ENCODE measurements around the gene SFSWAP. TPM values are rescaled to one million over a fixed set of nuclear protein-coding genes. Genes with fewer than 3 reads are reported as not detected.

Gene SFSWAP
- total RNA-seq, 1 experiment from 2014 or later = 76.3 TPM

- TF ChIP-seq, protein P1, sequence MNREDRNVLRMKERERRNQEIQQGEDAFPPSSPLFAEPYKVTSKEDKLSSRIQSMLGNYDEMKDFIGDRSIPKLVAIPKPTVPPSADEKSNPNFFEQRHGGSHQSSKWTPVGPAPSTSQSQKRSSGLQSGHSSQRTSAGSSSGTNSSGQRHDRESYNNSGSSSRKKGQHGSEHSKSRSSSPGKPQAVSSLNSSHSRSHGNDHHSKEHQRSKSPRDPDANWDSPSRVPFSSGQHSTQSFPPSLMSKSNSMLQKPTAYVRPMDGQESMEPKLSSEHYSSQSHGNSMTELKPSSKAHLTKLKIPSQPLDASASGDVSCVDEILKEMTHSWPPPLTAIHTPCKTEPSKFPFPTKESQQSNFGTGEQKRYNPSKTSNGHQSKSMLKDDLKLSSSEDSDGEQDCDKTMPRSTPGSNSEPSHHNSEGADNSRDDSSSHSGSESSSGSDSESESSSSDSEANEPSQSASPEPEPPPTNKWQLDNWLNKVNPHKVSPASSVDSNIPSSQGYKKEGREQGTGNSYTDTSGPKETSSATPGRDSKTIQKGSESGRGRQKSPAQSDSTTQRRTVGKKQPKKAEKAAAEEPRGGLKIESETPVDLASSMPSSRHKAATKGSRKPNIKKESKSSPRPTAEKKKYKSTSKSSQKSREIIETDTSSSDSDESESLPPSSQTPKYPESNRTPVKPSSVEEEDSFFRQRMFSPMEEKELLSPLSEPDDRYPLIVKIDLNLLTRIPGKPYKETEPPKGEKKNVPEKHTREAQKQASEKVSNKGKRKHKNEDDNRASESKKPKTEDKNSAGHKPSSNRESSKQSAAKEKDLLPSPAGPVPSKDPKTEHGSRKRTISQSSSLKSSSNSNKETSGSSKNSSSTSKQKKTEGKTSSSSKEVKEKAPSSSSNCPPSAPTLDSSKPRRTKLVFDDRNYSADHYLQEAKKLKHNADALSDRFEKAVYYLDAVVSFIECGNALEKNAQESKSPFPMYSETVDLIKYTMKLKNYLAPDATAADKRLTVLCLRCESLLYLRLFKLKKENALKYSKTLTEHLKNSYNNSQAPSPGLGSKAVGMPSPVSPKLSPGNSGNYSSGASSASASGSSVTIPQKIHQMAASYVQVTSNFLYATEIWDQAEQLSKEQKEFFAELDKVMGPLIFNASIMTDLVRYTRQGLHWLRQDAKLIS (CRISPR knock-in tag; IDR thresholded peaks at IDR 0.05; ENCODE audit: borderline replicate concordance) = no peak
- no peak for TF ChIP-seq SOX15 (CRISPR knock-in tag; IDR thresholded peaks at IDR 0.05)
- no peak for TF ChIP-seq FOXJ3 (CRISPR knock-in tag; IDR thresholded peaks at IDR 0.05; ENCODE audit: borderline replicate concordance)
Measured at GRCh38 chr12:131803961-131804521, 93.2 kb downstream of the SFSWAP start (continued).

GRCh38 chr12:131805421-131805820 lies 94.5 kb downstream of the SFSWAP start:
- DNase-seq (ENCODE audit: low spot score) = no peak
- Mint-ChIP-seq H3K4me1 (peaks cover 3% of the 10 kb centered on the region), H3K9me3 (peaks cover 4% of the 10 kb centered on the region), H3K27me3 (ENCODE audit: low read depth) (no peaks in the 10 kb centered on the region), H3K27ac (no peak overlapping the region), H3K4me3 (no peak overlapping the region), H3K36me3 (peaks cover 18% of the 10 kb centered on the region)
- no peak for ATAC-seq
- POLR2A ChIA-PET = no interaction called here
- CTCF ChIA-PET = interaction anchor here (1.5 kb wide), 1 partner anchor 9 kb away, joined by 6 read pairs; no protein-coding TSS in a partner anchor
- TF ChIP-seq, protein P2, sequence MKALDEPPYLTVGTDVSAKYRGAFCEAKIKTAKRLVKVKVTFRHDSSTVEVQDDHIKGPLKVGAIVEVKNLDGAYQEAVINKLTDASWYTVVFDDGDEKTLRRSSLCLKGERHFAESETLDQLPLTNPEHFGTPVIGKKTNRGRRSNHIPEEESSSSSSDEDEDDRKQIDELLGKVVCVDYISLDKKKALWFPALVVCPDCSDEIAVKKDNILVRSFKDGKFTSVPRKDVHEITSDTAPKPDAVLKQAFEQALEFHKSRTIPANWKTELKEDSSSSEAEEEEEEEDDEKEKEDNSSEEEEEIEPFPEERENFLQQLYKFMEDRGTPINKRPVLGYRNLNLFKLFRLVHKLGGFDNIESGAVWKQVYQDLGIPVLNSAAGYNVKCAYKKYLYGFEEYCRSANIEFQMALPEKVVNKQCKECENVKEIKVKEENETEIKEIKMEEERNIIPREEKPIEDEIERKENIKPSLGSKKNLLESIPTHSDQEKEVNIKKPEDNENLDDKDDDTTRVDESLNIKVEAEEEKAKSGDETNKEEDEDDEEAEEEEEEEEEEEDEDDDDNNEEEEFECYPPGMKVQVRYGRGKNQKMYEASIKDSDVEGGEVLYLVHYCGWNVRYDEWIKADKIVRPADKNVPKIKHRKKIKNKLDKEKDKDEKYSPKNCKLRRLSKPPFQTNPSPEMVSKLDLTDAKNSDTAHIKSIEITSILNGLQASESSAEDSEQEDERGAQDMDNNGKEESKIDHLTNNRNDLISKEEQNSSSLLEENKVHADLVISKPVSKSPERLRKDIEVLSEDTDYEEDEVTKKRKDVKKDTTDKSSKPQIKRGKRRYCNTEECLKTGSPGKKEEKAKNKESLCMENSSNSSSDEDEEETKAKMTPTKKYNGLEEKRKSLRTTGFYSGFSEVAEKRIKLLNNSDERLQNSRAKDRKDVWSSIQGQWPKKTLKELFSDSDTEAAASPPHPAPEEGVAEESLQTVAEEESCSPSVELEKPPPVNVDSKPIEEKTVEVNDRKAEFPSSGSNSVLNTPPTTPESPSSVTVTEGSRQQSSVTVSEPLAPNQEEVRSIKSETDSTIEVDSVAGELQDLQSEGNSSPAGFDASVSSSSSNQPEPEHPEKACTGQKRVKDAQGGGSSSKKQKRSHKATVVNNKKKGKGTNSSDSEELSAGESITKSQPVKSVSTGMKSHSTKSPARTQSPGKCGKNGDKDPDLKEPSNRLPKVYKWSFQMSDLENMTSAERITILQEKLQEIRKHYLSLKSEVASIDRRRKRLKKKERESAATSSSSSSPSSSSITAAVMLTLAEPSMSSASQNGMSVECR (CRISPR knock-in tag; IDR thresholded peaks at IDR 0.05; ENCODE audit: borderline replicate concordance) = no peak
- TF ChIP-seq, protein P3, sequence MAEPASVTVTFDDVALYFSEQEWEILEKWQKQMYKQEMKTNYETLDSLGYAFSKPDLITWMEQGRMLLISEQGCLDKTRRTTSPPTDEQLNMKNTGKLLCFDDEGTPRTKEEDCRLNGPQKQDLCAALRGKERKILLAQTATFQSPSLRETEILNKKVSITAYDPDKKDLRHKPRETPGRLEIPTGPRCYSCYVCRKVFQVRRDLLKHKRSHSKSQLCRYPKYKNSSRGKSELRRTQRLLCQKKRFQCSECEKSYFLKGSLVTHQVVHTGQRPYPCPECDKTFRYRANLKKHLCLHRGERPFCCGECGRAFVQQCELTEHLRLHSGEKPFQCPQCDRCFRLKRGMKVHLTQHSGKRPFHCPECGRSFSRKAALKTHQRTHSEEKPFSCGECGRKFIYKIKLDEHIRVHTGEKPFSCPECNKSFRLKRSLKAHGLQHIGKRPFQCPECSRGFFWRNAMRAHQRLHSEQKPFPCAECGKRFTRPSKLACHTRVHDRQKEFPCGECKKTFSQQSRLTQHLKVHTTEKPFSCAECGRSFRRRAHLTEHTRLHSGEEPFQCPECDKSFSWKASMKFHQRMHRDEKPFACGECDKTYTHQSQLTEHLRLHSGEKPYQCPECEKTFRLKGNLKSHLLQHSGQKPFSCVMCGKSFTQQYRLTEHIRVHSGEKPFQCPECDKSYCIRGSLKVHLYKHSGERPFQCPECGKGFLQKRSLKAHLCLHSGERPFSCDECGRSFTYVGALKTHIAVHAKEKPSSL (CRISPR knock-in tag; conservative IDR thresholded peaks at IDR 0.05) = no peak
- no peak for TF ChIP-seq AR (CRISPR knock-in tag; IDR thresholded peaks at IDR 0.05)
- TF ChIP-seq EMX1 (CRISPR knock-in tag; IDR thresholded peaks at IDR 0.05) = no peak
- no peak for TF ChIP-seq CBFB (CRISPR knock-in tag; IDR thresholded peaks at IDR 0.05; ENCODE audit: low read depth)
- TF ChIP-seq, protein P4, sequence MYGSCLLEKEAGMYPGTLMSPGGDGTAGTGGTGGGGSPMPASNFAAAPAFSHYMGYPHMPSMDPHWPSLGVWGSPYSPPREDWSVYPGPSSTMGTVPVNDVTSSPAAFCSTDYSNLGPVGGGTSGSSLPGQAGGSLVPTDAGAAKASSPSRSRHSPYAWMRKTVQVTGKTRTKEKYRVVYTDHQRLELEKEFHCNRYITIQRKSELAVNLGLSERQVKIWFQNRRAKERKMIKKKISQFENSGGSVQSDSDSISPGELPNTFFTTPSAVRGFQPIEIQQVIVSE (CRISPR knock-in tag; IDR thresholded peaks at IDR 0.05; ENCODE audit: borderline replicate concordance) = no peak
- TF ChIP-seq FOXP1 (CRISPR knock-in tag; IDR thresholded peaks at IDR 0.05; ENCODE audit: borderline replicate concordance) = no peak
- no peak for TF ChIP-seq NR1H2 (CRISPR knock-in tag; IDR thresholded peaks at IDR 0.05)
- no peak for TF ChIP-seq GRHL2 (CRISPR knock-in tag; IDR thresholded peaks at IDR 0.05; ENCODE audit: insufficient replicate concordance, severe bottlenecking)
- TF ChIP-seq NR2C2 (CRISPR knock-in tag; IDR thresholded peaks at IDR 0.05) = no peak
- TF ChIP-seq RELA (CRISPR knock-in tag; IDR thresholded peaks at IDR 0.05; ENCODE audit: borderline replicate concordance) = no peak
- no peak for TF ChIP-seq GABPB1 (CRISPR knock-in tag; IDR thresholded peaks at IDR 0.05)
- TF ChIP-seq, protein P5, sequence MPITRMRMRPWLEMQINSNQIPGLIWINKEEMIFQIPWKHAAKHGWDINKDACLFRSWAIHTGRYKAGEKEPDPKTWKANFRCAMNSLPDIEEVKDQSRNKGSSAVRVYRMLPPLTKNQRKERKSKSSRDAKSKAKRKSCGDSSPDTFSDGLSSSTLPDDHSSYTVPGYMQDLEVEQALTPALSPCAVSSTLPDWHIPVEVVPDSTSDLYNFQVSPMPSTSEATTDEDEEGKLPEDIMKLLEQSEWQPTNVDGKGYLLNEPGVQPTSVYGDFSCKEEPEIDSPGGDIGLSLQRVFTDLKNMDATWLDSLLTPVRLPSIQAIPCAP (CRISPR knock-in tag; IDR thresholded peaks at IDR 0.05) = no peak
- no peak for TF ChIP-seq ATF6 (CRISPR knock-in tag; IDR thresholded peaks at IDR 0.05)
- TF ChIP-seq JAZF1 (CRISPR knock-in tag; IDR thresholded peaks at IDR 0.05) = no peak
- TF ChIP-seq MXD4 (CRISPR knock-in tag; IDR thresholded peaks at IDR 0.05; ENCODE audit: borderline replicate concordance) = no peak
